ENCODE data around the gene DIDO1. TPM values are rescaled to one million over a fixed set of nuclear protein-coding genes. Genes with fewer than 3 reads are reported as not detected.

DIDO1 gene
- total and polyA plus RNA-seq, 2 donors (not counting 1 experiment from before 2014, with no cell fraction given): 57.6 to 124 TPM

DNA sequence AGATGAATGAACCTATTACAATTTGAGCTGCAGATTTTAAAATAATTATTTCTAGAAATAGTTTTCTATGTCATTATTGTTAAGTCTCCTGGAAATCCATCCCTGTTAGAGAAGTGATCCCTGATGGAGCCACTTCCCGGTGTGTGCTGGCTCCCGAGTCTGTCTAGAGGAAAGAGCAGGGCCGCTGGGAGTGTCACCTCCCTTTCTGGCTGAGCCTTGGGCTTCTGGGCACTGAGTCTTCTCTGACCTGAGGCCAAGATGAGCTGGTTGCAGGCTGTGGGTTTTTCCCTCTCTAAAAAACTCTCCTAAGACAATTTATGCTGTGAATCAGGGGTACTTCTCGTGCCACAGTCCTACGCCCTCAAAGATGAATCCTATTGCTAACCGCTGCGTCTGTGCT is 35.9 kb downstream of the DIDO1 start:
- H3K9me3 ChIP-seq (ENCODE audit: control extremely low read depth in 1 of 3, control insufficient read depth in 2 of 3, insufficient read depth in 1 of 3, low read length in 2 of 3): no peaks in the 10 kb centered on the region
- H3K79me2 ChIP-seq (ENCODE audit: control insufficient read depth, insufficient read depth, low read length): no peaks in the 10 kb centered on the region
- H3K36me3 ChIP-seq (replicated peaks in 1 of 2; ENCODE audit: control extremely low read depth in 1 of 2, control insufficient read depth in 1 of 2, extremely low read depth in 1 of 2, insufficient read depth in 2 of 2, low read length in 1 of 2): peaks cover 3 to 91% of the 10 kb centered on the region in 2 experiments
- H3K4me2 ChIP-seq (replicated peaks; ENCODE audit: low read depth, low read length, poor library complexity, severe bottlenecking): no peak overlapping the region
- H3K9me3 Mint-ChIP-seq (ENCODE audit: insufficient read depth): no peaks in the 10 kb centered on the region
- H3K4me3 ChIP-seq (ENCODE audit: control extremely low read depth in 1 of 5, extremely low read depth in 1 of 5, insufficient read depth in 1 of 5, low read depth in 2 of 5, low read length in 4 of 5): no peak overlapping the region
- no peak overlapping the region for H3K4me3 Mint-ChIP-seq
- TF ChIP-seq EZH2 (IDR thresholded peaks at IDR 0.05; ENCODE audit: borderline replicate concordance, insufficient read depth, low read depth, low read length, poor library complexity, severe bottlenecking) (no peak), CTCF (IDR thresholded peaks at IDR 0.05) (no peak)
- H4K20me1 ChIP-seq (ENCODE audit: control insufficient read depth, insufficient read depth, low read length, poor library complexity, severe bottlenecking): peaks cover 37% of the 10 kb centered on the region
- H2AFZ ChIP-seq (ENCODE audit: insufficient read depth, low read depth, low read length, poor library complexity, severe bottlenecking): no peak overlapping the region
- H3K4me1 Mint-ChIP-seq: no peaks in the 10 kb centered on the region
- ChIA-PET CTCF (interaction anchor here (1.2 to 1.6 kb wide), 3 partner anchors 9 to 82 kb away, joined by 4 to 5 read pairs (median 4); no protein-coding TSS in a partner anchor), POLR2A (no interaction called here)
- no peaks in the 10 kb centered on the region for H3K27me3 ChIP-seq (replicated peaks in 1 of 4; ENCODE audit: control extremely low read depth in 1 of 4, control insufficient read depth in 3 of 4, insufficient read depth in 4 of 4, low read length in 3 of 4)
- H3K4me1 ChIP-seq (ENCODE audit: control insufficient read depth in 2 of 2, insufficient read depth in 2 of 2, low read length in 2 of 2): no peaks in the 10 kb centered on the region
- H3K9ac ChIP-seq (ENCODE audit: low read length): no peak overlapping the region
- no peak overlapping the region for H3K27ac ChIP-seq (ENCODE audit: low read length in 2 of 2)
- ATAC-seq (ENCODE audit: low read depth) (no peak), DNase-seq (no peak)
- H3K27me3 Mint-ChIP-seq: no peaks in the 10 kb centered on the region
- intact Hi-C loops (cut with micrococcal nuclease): no loop called here
- no peak overlapping the region for H3K27ac Mint-ChIP-seq
- WGBS (ENCODE audit: insufficient coverage): 96% methylated on average over 5 of the region's 7 CpGs

GRCh38 chr20:62889871-62890270 is 36.4 kb downstream of the DIDO1 start:
- ChIA-PET CTCF (interaction anchor here (0.8 to 1.6 kb wide), 3 partner anchors 12 to 83 kb away, joined by 3 to 5 read pairs (median 4); no protein-coding TSS in a partner anchor), POLR2A (no interaction called here)
- Histone ChIP-seq H3K4me2 (replicated peaks; ENCODE audit: low read depth, low read length, poor library complexity, severe bottlenecking) (no peak overlapping the region), H3K9ac (ENCODE audit: low read length) (no peak overlapping the region), H3K36me3 (replicated peaks in 1 of 2; ENCODE audit: control extremely low read depth in 1 of 2, control insufficient read depth in 1 of 2, extremely low read depth in 1 of 2, insufficient read depth in 2 of 2, low read length in 1 of 2) (peaks cover 3 to 85% of the 10 kb centered on the region in 2 experiments), H3K4me1 (ENCODE audit: control insufficient read depth in 2 of 2, insufficient read depth in 2 of 2, low read length in 2 of 2) (no peaks in the 10 kb centered on the region), H3K27ac (ENCODE audit: low read length in 2 of 2) (no peak overlapping the region), H4K20me1 (ENCODE audit: control insufficient read depth, insufficient read depth, low read length, poor library complexity, severe bottlenecking) (peaks cover 31% of the 10 kb centered on the region), H3K27me3 (replicated peaks in 1 of 4; ENCODE audit: control extremely low read depth in 1 of 4, control insufficient read depth in 3 of 4, insufficient read depth in 4 of 4, low read length in 3 of 4) (no peaks in the 10 kb centered on the region), H3K79me2 (ENCODE audit: control insufficient read depth, insufficient read depth, low read length) (no peaks in the 10 kb centered on the region), H3K9me3 (ENCODE audit: control extremely low read depth in 1 of 3, control insufficient read depth in 2 of 3, insufficient read depth in 1 of 3, low read length in 2 of 3) (no peaks in the 10 kb centered on the region), H3K4me3 (ENCODE audit: control extremely low read depth in 1 of 5, extremely low read depth in 1 of 5, insufficient read depth in 1 of 5, low read depth in 2 of 5, low read length in 4 of 5) (no peak overlapping the region), H2AFZ (ENCODE audit: insufficient read depth, low read depth, low read length, poor library complexity, severe bottlenecking) (no peak overlapping the region)
- H3K4me3 Mint-ChIP-seq: no peak overlapping the region
- TF ChIP-seq CTCF (IDR thresholded peaks at IDR 0.05): no peak
- TF ChIP-seq EZH2 (IDR thresholded peaks at IDR 0.05; ENCODE audit: borderline replicate concordance, insufficient read depth, low read depth, low read length, poor library complexity, severe bottlenecking): no peak
- ATAC-seq (ENCODE audit: low read depth) (no peak), DNase-seq (no peak)
- H3K27ac Mint-ChIP-seq: no peak overlapping the region
- intact Hi-C loops (cut with micrococcal nuclease): no loop called here
- H3K27me3 Mint-ChIP-seq: no peaks in the 10 kb centered on the region
- H3K4me1 Mint-ChIP-seq: no peaks in the 10 kb centered on the region
- no peaks in the 10 kb centered on the region for H3K9me3 Mint-ChIP-seq (ENCODE audit: insufficient read depth)
- 93% methylated on average over 7 of the region's 9 CpGs for WGBS (ENCODE audit: insufficient coverage)

All from B cell (primary cell).